Stimulated activated CD8-positive, alpha-beta memory T cell treated with anti-CD3 and anti-CD28 coated beads, Interleukin-15, amount 100 ng/mL, for 4 hours (primary cell): Measurements from ENCODE around the gene CADM4.

ENCODE experiments used
- DNase-seq, 2 donors: peaks; one replicate each; pipeline ENCODE4 v3.0.0-alpha.2; 2020; ENCODE audit warnings: low read depth in 2 of 2

CADM4 gene

DNA sequence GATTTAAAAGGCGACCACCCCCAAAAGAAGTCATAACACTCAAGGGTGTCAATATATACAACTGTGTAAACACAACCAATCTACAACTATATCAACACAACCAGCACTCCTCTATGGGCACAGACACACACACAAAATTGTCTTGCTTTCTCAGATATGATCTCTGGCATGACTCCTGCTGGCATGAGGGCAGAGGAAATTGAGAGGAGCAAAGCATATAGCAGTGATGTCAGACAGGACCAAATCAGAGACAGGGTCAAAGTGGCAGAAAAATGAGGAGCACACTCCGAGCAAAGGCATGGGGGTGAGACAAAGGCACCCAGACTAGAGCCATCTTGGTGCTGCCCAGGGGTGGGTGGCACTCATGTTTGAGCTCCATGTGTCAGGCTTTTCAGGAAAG is 53.3 kb downstream of the CADM4 start:
- no peak for DNase-seq

- DNase-seq, result no peak
These were observed 55.2 kb downstream of the CADM4 start for GRCh38 chr19:43584484-43584883.

DNA sequence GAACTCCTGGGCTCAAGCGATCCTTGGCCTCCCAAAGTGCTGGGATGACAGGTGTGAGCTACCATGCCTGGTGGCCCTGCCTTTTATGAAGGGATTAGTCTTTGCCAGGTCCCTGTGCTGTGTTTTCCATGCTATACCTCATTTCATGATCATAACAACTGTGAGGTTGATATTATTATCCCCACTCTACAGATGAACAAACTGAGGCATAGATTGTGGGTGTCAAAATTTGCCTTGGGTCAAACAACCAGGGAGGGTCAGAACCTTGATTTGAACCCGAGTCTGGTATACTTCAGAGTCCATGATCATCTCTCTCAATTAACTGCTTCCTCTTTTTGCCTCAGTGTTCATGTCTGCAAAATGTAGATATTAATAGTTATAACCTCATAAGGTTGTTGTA is 57.2 kb downstream of the CADM4 start:
- no peak for DNase-seq

DNA sequence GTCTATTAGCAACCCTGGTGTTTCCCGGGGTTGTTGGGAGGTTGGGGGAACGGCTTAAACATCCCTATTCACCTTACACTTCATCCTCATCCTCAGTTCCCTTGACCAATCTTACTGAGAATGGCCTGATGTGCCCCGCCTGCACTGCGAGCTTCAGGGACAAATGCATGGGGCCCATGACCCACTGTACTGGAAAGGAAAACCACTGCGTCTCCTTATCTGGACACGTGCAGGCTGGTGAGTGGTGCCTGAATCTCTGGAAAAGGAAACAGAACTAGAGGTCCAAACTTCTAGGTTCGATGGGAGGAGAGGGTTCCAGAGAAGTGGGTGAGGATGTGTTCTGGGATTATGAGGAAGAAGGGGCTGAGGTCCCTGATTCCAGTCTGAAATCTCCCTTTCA is 58.2 kb downstream of the CADM4 start:
- no peak for DNase-seq

- no peak for DNase-seq
These were observed 60.9 kb downstream of the CADM4 start for GRCh38 chr19:43578787-43579186.

GRCh38 chr19:43575955-43576878 is 63.4 kb downstream of the CADM4 start:
- no peak for DNase-seq

DNA sequence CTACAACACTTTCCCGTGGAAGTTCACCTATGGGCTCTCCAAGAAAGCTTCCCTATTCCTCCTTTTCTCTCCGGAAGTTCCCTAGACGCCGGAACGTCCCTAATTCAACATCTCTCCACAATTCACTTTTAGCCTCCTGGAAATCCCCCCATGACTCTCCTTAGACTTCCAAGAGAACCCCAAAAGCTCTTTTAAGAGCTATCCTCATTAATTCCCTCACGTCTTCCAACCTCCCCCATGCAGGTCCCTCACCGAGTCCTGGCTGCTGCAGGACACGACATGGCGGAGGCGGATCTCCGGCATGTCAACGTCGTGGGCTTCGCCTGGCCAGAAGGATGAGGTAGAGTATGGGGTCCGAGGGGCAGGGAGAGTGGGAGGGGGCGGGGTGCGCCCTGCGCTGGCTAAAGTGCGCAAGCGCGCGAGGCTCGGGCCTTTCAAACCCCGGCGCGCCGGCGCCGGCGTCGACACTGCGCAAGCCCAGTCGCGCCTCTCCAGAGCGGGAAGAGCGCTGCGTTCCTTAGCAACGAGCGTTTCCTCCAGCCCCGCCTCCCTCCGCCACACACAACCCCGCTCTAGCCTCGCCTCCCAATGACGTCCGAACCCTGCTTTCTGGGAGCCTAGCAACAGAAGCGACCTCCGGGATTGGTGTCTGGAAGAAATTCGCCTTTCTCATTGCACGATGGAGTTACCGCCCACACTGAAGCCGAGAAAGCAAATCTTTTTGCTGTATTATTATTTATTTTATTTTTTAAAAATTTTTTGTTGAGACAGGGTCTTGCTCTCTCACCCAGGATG is 64.3 kb downstream of the CADM4 start, which contains the start of the genes PINLYP and XRCC1:
Gene PINLYP, plus strand, starts transcription at position 646 of the 795 bp plus-strand sequence. CDS start 1,391 bp downstream, outside the sequence.
Gene XRCC1, minus strand, starts transcription at position 372 of the 795 bp plus-strand sequence. Its CDS starts 69 bp downstream, at position 303.
- peak; percentile 88 to 91 for DNase-seq

DNA sequence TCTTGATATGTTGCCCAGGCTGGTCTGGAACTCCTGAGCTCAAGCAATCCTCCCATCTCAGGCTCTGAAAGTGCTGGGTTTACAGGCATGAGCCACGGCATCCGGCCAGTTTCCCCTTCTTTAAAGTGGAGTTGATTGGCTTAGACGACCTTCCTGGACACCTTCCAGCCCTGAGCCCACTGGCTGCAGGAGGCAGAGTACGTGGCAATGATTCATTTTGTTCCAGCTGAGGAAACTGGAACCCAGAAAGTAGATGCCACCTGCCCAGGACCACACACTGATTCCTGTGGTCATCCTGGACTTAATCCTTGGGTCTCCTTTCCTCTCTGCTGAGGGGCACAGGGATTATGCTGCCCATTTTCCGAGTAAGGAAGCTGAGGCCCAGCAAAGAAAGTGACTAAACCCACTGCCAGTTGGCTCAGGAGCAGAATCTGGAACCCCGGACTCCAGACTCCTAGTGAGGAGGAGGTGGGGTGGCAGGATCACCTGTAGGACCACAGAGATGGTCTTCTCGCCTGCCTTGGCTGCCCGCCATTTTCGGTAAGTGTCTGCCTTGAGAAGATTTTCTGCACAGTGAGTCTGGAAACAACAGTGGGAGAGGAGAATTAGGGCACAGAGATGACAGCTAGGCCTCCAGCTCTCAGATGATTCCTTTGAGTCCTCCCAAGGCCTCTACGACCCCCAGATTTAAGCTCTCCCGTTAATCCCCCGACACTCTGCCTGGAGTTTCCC is 65.1 kb downstream of the CADM4 start:
- DNase-seq, result no peak
